Mesothelial cell of epicardium (in vitro differentiated cells): ENCODE data around the gene KCNJ6. TPM values are rescaled to one million over a fixed set of nuclear protein-coding genes. Genes with fewer than 3 reads are reported as not detected.

Source experiments
- DNase-seq, 2 experiments: peaks; one replicate each; pipeline ENCODE4 v3.0.0; 2021; ENCODE audit warnings: low spot score in 2 of 2; ENCODE audit not compliant: unreplicated experiment in 2 of 2
- H3K27ac Mint-ChIP-seq: 2 replicates; pipeline ENCODE4 v1.8.0; 2021; ENCODE audit warnings: mixed read lengths
- H3K27me3 Mint-ChIP-seq: 2 replicates; pipeline ENCODE4 v1.8.0; 2021; ENCODE audit warnings: low read depth, mixed read lengths
- H3K36me3 Mint-ChIP-seq: 2 replicates; pipeline ENCODE4 v1.8.0; 2021; ENCODE audit warnings: mixed read lengths
- H3K4me1 Mint-ChIP-seq: 2 replicates; pipeline ENCODE4 v1.8.0; 2021; ENCODE audit warnings: mixed read lengths
- H3K4me3 Mint-ChIP-seq: 2 replicates; pipeline ENCODE4 v1.8.0; 2021; ENCODE audit warnings: mild to moderate bottlenecking, moderate library complexity, mixed read lengths
- H3K9me3 Mint-ChIP-seq: 2 replicates; pipeline ENCODE4 v1.8.0; 2021; ENCODE audit warnings: mixed read lengths
- CTCF ChIP-seq: fragments of 200-600 bp; sonication (generic); IDR thresholded peaks from one replicate; pipeline ENCODE4 v1.5.0; 2021; ENCODE audit warnings: antibody characterized with exemption; ENCODE audit not compliant: unreplicated experiment
- total RNA-seq: library from RNA; stranded (reverse); gene quantifications from 3 replicates; pipeline ENCODE4 v1.2.1, GENCODE V29; 2021

KCNJ6 gene
- total RNA-seq, 1 donor from 2014 or later, result 0.02 TPM

DNA sequence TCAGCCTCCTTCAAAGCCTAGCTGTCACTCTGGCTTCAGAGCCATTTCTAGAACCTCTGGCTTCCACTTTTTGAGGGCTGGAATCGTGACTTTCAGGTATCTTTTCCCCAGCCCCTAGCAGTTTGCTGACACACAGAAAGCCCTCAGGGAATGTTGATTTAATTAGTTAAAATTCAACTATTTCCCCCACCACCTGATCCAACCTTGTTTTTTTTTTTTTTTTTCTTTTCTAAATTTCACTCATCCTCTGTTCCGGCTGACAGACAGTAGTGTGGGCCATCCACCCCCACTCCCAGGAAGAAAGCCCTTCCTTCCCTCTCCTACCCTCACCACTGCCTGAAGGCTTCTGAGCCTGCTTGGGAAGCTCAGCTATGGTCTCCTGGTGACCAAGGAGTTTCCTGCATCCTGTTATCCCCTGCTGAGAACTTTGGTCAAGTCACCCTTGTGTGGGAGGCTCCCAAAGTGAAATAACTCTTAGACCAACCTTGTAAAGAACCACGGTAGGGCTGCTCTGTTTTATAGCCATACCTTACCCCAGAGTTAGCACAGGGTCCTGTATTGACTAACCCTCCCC lies 29.4 kb downstream of the KCNJ6 start:
- H3K9me3 Mint-ChIP-seq, result no peaks in the 10 kb centered on the region
- no peak for DNase-seq
- H3K27ac Mint-ChIP-seq, result no peak overlapping the region
- no peaks in the 10 kb centered on the region for H3K36me3 Mint-ChIP-seq
- no peak overlapping the region for H3K4me3 Mint-ChIP-seq
- H3K27me3 Mint-ChIP-seq, result peaks cover 54% of the 10 kb centered on the region
- H3K4me1 Mint-ChIP-seq, result no peaks in the 10 kb centered on the region
- no peak for TF ChIP-seq CTCF

GRCh38 chr21:37886120-37886519 lies 30.1 kb downstream of the KCNJ6 start:
- Mint-ChIP-seq H3K27ac (no peak overlapping the region), H3K27me3 (peaks cover 59% of the 10 kb centered on the region), H3K4me3 (no peak overlapping the region), H3K36me3 (no peaks in the 10 kb centered on the region), H3K4me1 (no peaks in the 10 kb centered on the region), H3K9me3 (no peaks in the 10 kb centered on the region)
- no peak for TF ChIP-seq CTCF
- DNase-seq, result no peak

GRCh38 chr21:37878946-37879660 lies 37.2 kb downstream of the KCNJ6 start:
- Mint-ChIP-seq H3K27ac (no peak overlapping the region), H3K9me3 (no peaks in the 10 kb centered on the region), H3K4me3 (no peak overlapping the region), H3K4me1 (peaks cover 3% of the 10 kb centered on the region), H3K27me3 (peaks cover 41% of the 10 kb centered on the region), H3K36me3 (no peaks in the 10 kb centered on the region)
- DNase-seq, result no peak
- no peak for TF ChIP-seq CTCF

- no peak for DNase-seq
- H3K27me3 Mint-ChIP-seq, result peaks cover 35% of the 10 kb centered on the region
- no peaks in the 10 kb centered on the region for H3K9me3 Mint-ChIP-seq
- H3K27ac Mint-ChIP-seq, result no peak overlapping the region
- H3K36me3 Mint-ChIP-seq, result no peaks in the 10 kb centered on the region
- no peak for TF ChIP-seq CTCF
- H3K4me1 Mint-ChIP-seq, result peaks cover 3% of the 10 kb centered on the region
- no peak overlapping the region for H3K4me3 Mint-ChIP-seq
Observed at GRCh38 chr21:37877888-37878684, 38.2 kb downstream of the KCNJ6 start.

DNA sequence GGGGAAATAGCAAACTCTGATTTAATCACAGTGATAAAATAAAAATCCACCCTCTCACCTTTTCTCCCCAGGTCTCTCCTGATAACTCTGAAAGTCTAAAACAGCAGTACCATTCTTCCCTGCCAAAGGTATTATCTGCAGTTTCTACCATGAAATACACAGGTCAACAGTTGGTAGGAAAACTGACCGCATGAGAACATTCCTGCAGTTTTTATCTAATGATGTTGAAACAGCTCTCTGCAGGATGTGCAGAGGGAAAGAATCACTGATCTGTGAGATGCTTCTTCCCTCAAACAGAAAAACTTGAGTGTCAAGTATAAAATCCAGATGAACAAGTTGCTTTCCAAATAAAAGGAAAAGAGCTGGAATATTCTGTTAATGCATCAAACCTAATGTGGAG lies 39.1 kb downstream of the KCNJ6 start:
- H3K4me1 Mint-ChIP-seq, result peaks cover 3% of the 10 kb centered on the region
- H3K9me3 Mint-ChIP-seq, result no peaks in the 10 kb centered on the region
- no peak overlapping the region for H3K27ac Mint-ChIP-seq
- H3K4me3 Mint-ChIP-seq, result no peak overlapping the region
- DNase-seq, result no peak
- no peaks in the 10 kb centered on the region for H3K36me3 Mint-ChIP-seq
- no peak for TF ChIP-seq CTCF
- peaks cover 27% of the 10 kb centered on the region for H3K27me3 Mint-ChIP-seq
